Activated CD4-positive, CD25-positive, alpha-beta regulatory T cell treated with anti-CD3 and anti-CD28 coated beads, Interleukin-2, amount 50 U/mL, for 24 hours (primary cell): ENCODE results near the gene NDUFS5.
"Not testable (repeated sequence)": the region's sequence is repeated elsewhere in the genome, so short reads cannot be mapped to it uniquely, and the experiment has no call there.

ENCODE experiments used
- ATAC-seq, 2 donors: fragments of 150-1000 bp; cut with Tn5 transposase; one replicate each; pipeline ENCODE4 v1.10.0; 2021; ENCODE audit warnings: mild to moderate bottlenecking in 1 of 2, moderate library complexity in 1 of 2

NDUFS5 gene

GRCh38 chr1:39065542-39065941 lies 39.4 kb downstream of the NDUFS5 start:
- no peak for ATAC-seq

GRCh38 chr1:39068227-39068626 lies 42.1 kb downstream of the NDUFS5 start:
- ATAC-seq: not testable (repeated sequence)

GRCh38 chr1:39071557-39071956 lies 45.4 kb downstream of the NDUFS5 start:
- not testable (repeated sequence) for ATAC-seq

- no peak for ATAC-seq
Observed at GRCh38 chr1:39076127-39076798, 50.1 kb downstream of the NDUFS5 start.

GRCh38 chr1:39076799-39077148 lies 50.6 kb downstream of the NDUFS5 start:
- no peak for ATAC-seq

- ATAC-seq: no peak
Observed at GRCh38 chr1:39080269-39080826, 54.2 kb downstream of the NDUFS5 start.

GRCh38 chr1:39080831-39081270 lies 54.7 kb downstream of the NDUFS5 start:
- ATAC-seq: no peak

GRCh38 chr1:39081271-39082009 lies 55.3 kb downstream of the NDUFS5 start:
- ATAC-seq: peak; percentile 35 to 58

GRCh38 chr1:39082010-39082799 lies 56.1 kb downstream of the NDUFS5 start:
- ATAC-seq: no peak

- ATAC-seq: no peak
Observed at GRCh38 chr1:39082811-39083576, 56.8 kb downstream of the NDUFS5 start.

GRCh38 chr1:39084191-39084590 lies 58.0 kb downstream of the NDUFS5 start:
- no peak for ATAC-seq
